K562 (cell line): ENCODE measurements around the gene GGNBP2. TPM values are rescaled to one million over a fixed set of nuclear protein-coding genes. Genes with fewer than 3 reads are reported as not detected.

Experiments
- ATAC-seq: fragments of 200-7000 bp; cut with Tn5 transposase; 3 replicates; pipeline ENCODE4 v1.9.1; 2020; ENCODE audit warnings: moderate library complexity
- BruUV-seq: library from RNA; stranded (reverse); fragments of 400-500 nt; replicated peaks from 2 replicates; lab custom pipeline; 2021; lab: Mats Ljungman, UMichigan
- CTCF ChIA-PET: fragments of 300-600 bp; formaldehyde crosslinking; extraction: SDS; loops from one replicate; lab custom pipeline; 2021; ENCODE audit warnings: low intra/inter-chr PET ratio; lab: Yijun Ruan, JAX
- POLR2A ChIA-PET: fragments of 300-600, 350-650 bp; sonication (Branson Sonifier 250); formaldehyde crosslinking; extraction: SDS; loops from one replicate; lab custom pipeline; 2021; ENCODE audit warnings: antibody characterized with exemption, inconsistent platforms; lab: Yijun Ruan, JAX
- DNase-seq, 4 experiments: peaks; one replicate each; pipeline versions ENCODE4 v3.0.0 to v3.0.0-alpha.2; 2011 to 2018; ENCODE audit warnings: low spot score in 3 of 4, mixed read lengths in 3 of 4; ENCODE audit errors: extremely low read depth in 1 of 4
- FAIRE-seq: peaks from 2 replicates; lab custom pipeline; 2011; peaks lifted over from hg19 to GRCh38; lab: Jason Lieb, UNC
- H2AFZ ChIP-seq: 2 replicates; pipeline ENCODE4 v1.6.0; 2011; ENCODE audit warnings: low read depth, low read length, control low read depth, inconsistent platforms
- H3K27ac ChIP-seq: fragments of 200-600 bp; 3 replicates; pipeline ENCODE4 v1.8.0; 2011; ENCODE audit warnings: low read depth, mild to moderate bottlenecking, control low read depth, inconsistent platforms, low read length, moderate library complexity, mixed read lengths; ENCODE audit errors: extremely low read depth
- H3K27me3 ChIP-seq, 2 experiments: fragments of 300-600 bp in 1 of 2; 2 replicates in 1 of 2; 3 replicates in 1 of 2; pipeline versions ENCODE4 v1.6.0 to v1.8.0; 2011; ENCODE audit warnings: inconsistent platforms in 2 of 2, low read length in 2 of 2, mild to moderate bottlenecking in 1 of 2, mixed read lengths in 1 of 2, moderate library complexity in 1 of 2; ENCODE audit not compliant: control insufficient read depth in 2 of 2, insufficient read depth in 2 of 2
- H3K36me3 ChIP-seq: fragments of 300-600 bp; 3 replicates; pipeline ENCODE4 v1.8.0; 2011; ENCODE audit warnings: mild to moderate bottlenecking, low read length, inconsistent platforms; ENCODE audit not compliant: control insufficient read depth, insufficient read depth
- H3K4me1 ChIP-seq, 2 experiments: fragments of 200-600 bp in 1 of 2; replicated peaks in 1 of 2; 2 replicates in 1 of 2; 3 replicates in 1 of 2; pipeline versions ENCODE4 v1.5.1 to v1.8.0; 2011; ENCODE audit warnings: inconsistent platforms in 2 of 2, low read length in 2 of 2, mild to moderate bottlenecking in 1 of 2, mixed read lengths in 1 of 2, moderate library complexity in 1 of 2; ENCODE audit not compliant: control insufficient read depth in 2 of 2, insufficient read depth in 2 of 2
- H3K4me2 ChIP-seq: 2 replicates; pipeline ENCODE4 v1.6.1; 2011; ENCODE audit warnings: low read length, control low read depth, inconsistent platforms, mixed read lengths; ENCODE audit not compliant: insufficient read depth
- H3K4me3 ChIP-seq: fragments of 200-600 bp; sonication (generic), shearing (Covaris generic); 2 replicates; pipeline ENCODE4 v1.5.1; 2016; ENCODE audit warnings: control low read depth, inconsistent platforms
- H3K79me2 ChIP-seq: fragments of 200-600 bp; 3 replicates; pipeline ENCODE4 v1.8.0; 2011; ENCODE audit warnings: low read length, inconsistent platforms; ENCODE audit not compliant: control insufficient read depth, insufficient read depth
- H3K9ac ChIP-seq, 2 experiments: 2 replicates each; pipeline versions ENCODE4 v1.6.0 to v1.6.1; 2011; ENCODE audit warnings: low read depth in 2 of 2, low read length in 2 of 2, control low read depth in 1 of 2, inconsistent platforms in 1 of 2, mild to moderate bottlenecking in 1 of 2, mixed read lengths in 1 of 2; ENCODE audit not compliant: insufficient read depth in 1 of 2
- H3K9me1 ChIP-seq: one replicate; pipeline ENCODE4 v1.6.0; 2011; ENCODE audit warnings: inconsistent platforms, mild to moderate bottlenecking, low read length, moderate library complexity; ENCODE audit not compliant: control insufficient read depth, insufficient read depth
- H3K9me3 ChIP-seq: replicated peaks from 2 replicates; pipeline ENCODE4 v1.5.1; 2011; ENCODE audit warnings: low read depth, low read length, inconsistent platforms; ENCODE audit not compliant: control insufficient read depth, insufficient read depth
- H4K20me1 ChIP-seq: replicated peaks from 2 replicates; pipeline ENCODE4 v1.6.1; 2011; ENCODE audit warnings: low read length, inconsistent platforms, mixed read lengths; ENCODE audit not compliant: control insufficient read depth, insufficient read depth
- ELF2 ChIP-seq: fragments of 250-450 bp; sonication (Bioruptor Pico); IDR thresholded peaks from 2 replicates; pipeline ENCODE4 v1.5.0; 2021; ENCODE audit warnings: mild to moderate bottlenecking
- HNRNPLL ChIP-seq: fragments of 200-400 bp; formaldehyde crosslinking; IDR thresholded peaks from 2 replicates; pipeline ENCODE4 v1.6.1; 2017; ENCODE audit warnings: low read length, low read depth, mild to moderate bottlenecking; ENCODE audit not compliant: poor library complexity, severe bottlenecking
- MGA ChIP-seq: fragments of 450-650 bp; IDR thresholded peaks from 2 replicates; pipeline ENCODE4 v1.6.1; 2016; ENCODE audit warnings: mild to moderate bottlenecking, moderate library complexity
- NCOR1 ChIP-seq: fragments of 450-650 bp; IDR thresholded peaks from 2 replicates; pipeline ENCODE4 v1.6.1; 2016; ENCODE audit warnings: mild to moderate bottlenecking, moderate library complexity
- RFX1 ChIP-seq: fragments of 450-650 bp; IDR thresholded peaks from 2 replicates; pipeline ENCODE4 v1.6.1; 2016; ENCODE audit warnings: mild to moderate bottlenecking, moderate library complexity
- ZNF395 ChIP-seq: fragments of 200-800 bp; sonication (Bioruptor generic); IDR thresholded peaks from 2 replicates; pipeline ENCODE4 v1.6.1; 2017; ENCODE audit warnings: missing genetic modification characterization, missing compliant biosample characterization
- WGBS: fragments of 100-300 bp; shearing (Covaris generic); methylation state at CpG from one replicate; pipeline ENCODE4 v1.1.6; 2016; ENCODE audit warnings: low coverage, mixed read lengths; ENCODE audit not compliant: insufficient coverage; ENCODE audit errors: missing lambda C conversion rate; 5-methylcytosine and 5-hydroxymethylcytosine counted together
- in situ Hi-C: fragments of 300-500 bp; cut with MboI; formaldehyde crosslinking; loops from 4 replicates; pipeline ENCODE4 v1.15.0; 2018; ENCODE audit warnings: inconsistent platforms, mixed read lengths
- intact Hi-C: fragments of 100-400 bp; cut with micrococcal nuclease; formaldehyde crosslinking; loops from 2 replicates; pipeline ENCODE4 v1.14.2; 2022
- polyA plus RNA-seq, 8 experiments: library from polyadenylated mRNA; depleted of rRNA in 4 of 8; stranded (reverse) in 5 of 8; unstranded in 3 of 8; fragments of >200 nt; fragmentation: Nextera tagmentation in 2 of 8; fragmentation: Illumina TruSeq in 1 of 8; extraction: Ambion mirVana in 2 of 8; extraction: Trizol in 1 of 8; gene quantifications; 2 replicates each; pipeline versions ENCODE4 v1.2.1 to v1.2.3, GENCODE V29; 2011 to 2014; ENCODE audit warnings: inconsistent platforms in 1 of 8, missing spikeins in 1 of 8
- total RNA-seq, 7 experiments: library from RNA; depleted of rRNA in 6 of 7; stranded (reverse); fragments of >200 nt in 6 of 7; fragmentation: Illumina TruSeq in 2 of 7; extraction: Trizol in 2 of 7; gene quantifications; 2 replicates each; pipeline versions ENCODE4 v1.2.1 to v1.2.3, GENCODE V29; 2011 to 2021; ENCODE audit warnings: low replicate concordance in 1 of 7

Gene GGNBP2
- total and polyA plus RNA-seq, 9 of the 15 experiments (the other 6 are each of a cell fraction or from before 2014, with no cell fraction given), result 35.7 to 96.6 (median 64.1) TPM

- TF ChIP-seq ZNF395 (CRISPR knock-in tag), result no peak
These were observed 64.2 kb downstream of the GGNBP2 start (continued) for GRCh38 chr17:36608794-36609497.

- ChIA-PET POLR2A (no interaction called here), CTCF (interaction anchor here (1.7 kb wide), 1 partner anchor 17 kb away, joined by 10 read pairs; no protein-coding TSS in a partner anchor)
- H3K79me2 ChIP-seq, result peaks cover 22% of the 10 kb centered on the region
- no peaks in the 10 kb centered on the region for H3K9me1 ChIP-seq
- peaks cover 25% of the 10 kb centered on the region for H3K36me3 ChIP-seq
- no peak overlapping the region for H3K27ac ChIP-seq
- intact Hi-C loops (no loop called here), in situ Hi-C loops (no loop called here)
- 78% methylated on average over 7 of the region's 7 CpGs for WGBS
- DNase-seq (no peak), ATAC-seq (no peak), FAIRE-seq (no peak)
- H3K4me1 ChIP-seq, result peaks cover 29 to 37% of the 10 kb centered on the region in 2 experiments; a peak in 4 of 5 replicates
- no peaks in the 10 kb centered on the region for H3K9me3 ChIP-seq
- H2AFZ ChIP-seq, result no peak overlapping the region
- peaks cover 3% of the 10 kb centered on the region; the same call in 1 of the 2 replicates for H4K20me1 ChIP-seq
- H3K4me2 ChIP-seq, result no peak overlapping the region; the same call in 1 of the 2 replicates
- no TSS peak for BruUV-seq
- no peak overlapping the region; a peak in 1 of 4 replicates for H3K9ac ChIP-seq
- no peak overlapping the region for H3K4me3 ChIP-seq
- H3K27me3 ChIP-seq, result no peaks in the 10 kb centered on the region
- TF ChIP-seq MGA (no peak), RFX1 (no peak), NCOR1 (no peak), HNRNPLL (no peak), ELF2 (CRISPR knock-in tag) (no peak)
These were observed 64.8 kb downstream of the GGNBP2 start for GRCh38 chr17:36609498-36609862.
